ENCODE data around the gene ATG16L1.

ATG16L1 gene

DNA sequence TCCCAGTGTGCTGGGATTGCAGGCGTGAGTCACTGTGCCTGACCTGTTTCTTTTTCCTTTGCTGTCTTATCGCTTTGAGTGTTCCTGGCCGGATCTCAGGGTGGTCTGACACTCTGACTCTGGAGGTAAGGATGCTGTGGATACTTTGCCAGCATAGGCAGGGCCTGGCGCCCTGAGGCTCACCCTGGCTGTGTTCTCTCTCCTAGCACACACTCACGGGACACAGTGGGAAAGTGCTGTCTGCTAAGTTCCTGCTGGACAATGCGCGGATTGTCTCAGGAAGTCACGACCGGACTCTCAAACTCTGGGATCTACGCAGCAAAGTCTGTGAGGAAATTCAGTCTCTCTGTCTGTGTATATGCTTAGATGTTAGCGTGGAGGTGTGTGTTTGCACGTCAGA lies 38.2 kb downstream of the ATG16L1 start:
- Histone ChIP-seq H3K79me2 (ENCODE audit: low read length) (no peaks in the 10 kb centered on the region), H3K9me2 (replicated peaks; ENCODE audit: insufficient read depth, low read length) (no peaks in the 10 kb centered on the region), H3K9me3 (replicated peaks; ENCODE audit: insufficient read depth, low read length) (no peaks in the 10 kb centered on the region), H3K27ac (ENCODE audit: low read length) (no peak overlapping the region), H3K4me3 (ENCODE audit: low read length) (no peak overlapping the region), H3K36me3 (replicated peaks; ENCODE audit: insufficient read depth, low read length) (0 out of 2 replicates have a peak, but pooled peaks cover 3% of the 10 kb centered on the region), H2AFZ (ENCODE audit: low read length) (no peak overlapping the region), H3K4me1 (ENCODE audit: low read length) (no peaks in the 10 kb centered on the region), H3K9ac (ENCODE audit: low read length) (no peak overlapping the region), H4K20me1 (ENCODE audit: insufficient read depth, low read length) (no peaks in the 10 kb centered on the region), H3K4me2 (ENCODE audit: low read depth, low read length) (no peak overlapping the region), H3F3A (ENCODE audit: insufficient read depth, low read length) (no peaks in the 10 kb centered on the region), H3K27me3 (replicated peaks; ENCODE audit: insufficient read depth, low read length) (no peaks in the 10 kb centered on the region)
- TF ChIP-seq, protein P1, sequence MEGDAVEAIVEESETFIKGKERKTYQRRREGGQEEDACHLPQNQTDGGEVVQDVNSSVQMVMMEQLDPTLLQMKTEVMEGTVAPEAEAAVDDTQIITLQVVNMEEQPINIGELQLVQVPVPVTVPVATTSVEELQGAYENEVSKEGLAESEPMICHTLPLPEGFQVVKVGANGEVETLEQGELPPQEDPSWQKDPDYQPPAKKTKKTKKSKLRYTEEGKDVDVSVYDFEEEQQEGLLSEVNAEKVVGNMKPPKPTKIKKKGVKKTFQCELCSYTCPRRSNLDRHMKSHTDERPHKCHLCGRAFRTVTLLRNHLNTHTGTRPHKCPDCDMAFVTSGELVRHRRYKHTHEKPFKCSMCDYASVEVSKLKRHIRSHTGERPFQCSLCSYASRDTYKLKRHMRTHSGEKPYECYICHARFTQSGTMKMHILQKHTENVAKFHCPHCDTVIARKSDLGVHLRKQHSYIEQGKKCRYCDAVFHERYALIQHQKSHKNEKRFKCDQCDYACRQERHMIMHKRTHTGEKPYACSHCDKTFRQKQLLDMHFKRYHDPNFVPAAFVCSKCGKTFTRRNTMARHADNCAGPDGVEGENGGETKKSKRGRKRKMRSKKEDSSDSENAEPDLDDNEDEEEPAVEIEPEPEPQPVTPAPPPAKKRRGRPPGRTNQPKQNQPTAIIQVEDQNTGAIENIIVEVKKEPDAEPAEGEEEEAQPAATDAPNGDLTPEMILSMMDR (IDR thresholded peaks at IDR 0.05; ENCODE audit: low read length) = no peak
- TF ChIP-seq EZH2phosphoT487 (IDR thresholded peaks at IDR 0.05; ENCODE audit: low read length) (no peak), EZH2 (optimal IDR thresholded peaks at IDR 0.05; ENCODE audit: low read depth, low read length) (no peak)
- DNase-seq = no peak

DNA sequence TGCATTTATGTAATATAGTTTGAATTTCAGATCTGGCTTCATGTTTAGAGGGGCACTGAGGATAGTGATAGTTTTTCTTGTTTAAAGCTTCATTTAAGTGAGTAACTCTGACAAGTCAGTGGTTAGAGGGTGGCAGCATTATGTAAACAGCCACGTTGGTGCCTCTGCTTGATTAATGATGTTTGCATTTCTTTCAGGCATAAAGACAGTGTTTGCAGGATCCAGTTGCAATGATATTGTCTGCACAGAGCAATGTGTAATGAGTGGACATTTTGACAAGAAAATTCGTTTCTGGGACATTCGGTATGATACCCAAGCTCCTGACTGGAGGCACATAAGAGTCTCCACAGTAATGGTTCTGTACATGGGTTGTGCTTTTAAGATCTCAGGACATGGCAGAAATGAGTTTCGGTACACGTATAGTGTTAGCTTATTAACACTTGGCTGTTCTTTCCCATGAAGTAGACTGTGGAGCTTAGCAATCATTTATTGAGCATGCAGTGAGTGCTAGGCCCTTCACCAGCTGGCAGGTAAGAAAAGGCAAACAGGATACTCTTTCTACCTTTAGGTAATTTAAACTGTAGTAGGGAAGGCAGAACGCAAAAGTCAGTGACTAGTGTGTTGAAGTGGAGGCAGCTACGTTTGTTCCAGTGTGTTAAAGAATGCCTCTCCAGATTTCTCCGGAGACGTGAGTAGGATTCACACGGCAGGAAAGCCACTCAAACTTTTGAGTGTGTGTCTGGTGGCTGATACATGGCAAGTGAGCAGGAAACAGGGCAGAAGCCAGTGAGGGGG lies 38.8 kb downstream of the ATG16L1 start:
- no peak overlapping the region for H3K4me2 ChIP-seq (ENCODE audit: low read depth, low read length)
- H2AFZ ChIP-seq (ENCODE audit: low read length) = no peak overlapping the region
- no peaks in the 10 kb centered on the region for H3K9me3 ChIP-seq (replicated peaks; ENCODE audit: insufficient read depth, low read length)
- no peaks in the 10 kb centered on the region for H3K4me1 ChIP-seq (ENCODE audit: low read length)
- H3K9me2 ChIP-seq (replicated peaks; ENCODE audit: insufficient read depth, low read length) = no peaks in the 10 kb centered on the region
- no peaks in the 10 kb centered on the region for H4K20me1 ChIP-seq (ENCODE audit: insufficient read depth, low read length)
- H3K4me3 ChIP-seq (ENCODE audit: low read length) = no peak overlapping the region
- H3K9ac ChIP-seq (ENCODE audit: low read length) = no peak overlapping the region
- H3K36me3 ChIP-seq (replicated peaks; ENCODE audit: insufficient read depth, low read length) = 0 out of 2 replicates have a peak, but pooled peaks cover 3% of the 10 kb centered on the region
- H3K27me3 ChIP-seq (replicated peaks; ENCODE audit: insufficient read depth, low read length) = no peaks in the 10 kb centered on the region
- no peaks in the 10 kb centered on the region for H3K79me2 ChIP-seq (ENCODE audit: low read length)
- TF ChIP-seq EZH2 (optimal IDR thresholded peaks at IDR 0.05; ENCODE audit: low read depth, low read length) (no peak), EZH2phosphoT487 (IDR thresholded peaks at IDR 0.05; ENCODE audit: low read length) (no peak)
- TF ChIP-seq, protein P1 (IDR thresholded peaks at IDR 0.05; ENCODE audit: low read length) = no peak
- no peaks in the 10 kb centered on the region for H3F3A ChIP-seq (ENCODE audit: insufficient read depth, low read length)
- DNase-seq = no peak
- no peak overlapping the region for H3K27ac ChIP-seq (ENCODE audit: low read length)

DNA sequence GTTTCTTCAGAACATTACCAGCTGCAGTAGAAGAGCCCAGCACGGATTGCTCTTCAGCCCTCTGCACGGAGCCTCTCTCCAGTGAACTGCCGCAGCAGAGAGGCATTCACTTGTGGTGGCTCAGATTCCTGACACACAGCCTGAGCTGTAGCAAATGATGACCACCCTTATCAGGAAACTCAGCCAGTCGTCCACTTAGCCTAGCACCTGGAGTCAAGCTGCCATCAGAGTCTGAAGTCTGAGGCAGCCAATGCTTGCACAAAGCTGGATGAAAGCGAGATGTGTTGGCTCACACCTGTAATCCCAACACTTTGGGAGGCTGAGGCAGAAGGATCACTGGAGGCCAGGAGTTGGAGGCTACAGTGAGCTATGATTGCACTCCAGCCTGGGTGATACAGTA lies 44.4 kb downstream of the ATG16L1 start:
- Histone ChIP-seq H3K4me2 (ENCODE audit: low read depth, low read length) (no peak overlapping the region), H3F3A (ENCODE audit: insufficient read depth, low read length) (no peaks in the 10 kb centered on the region), H3K79me2 (ENCODE audit: low read length) (no peaks in the 10 kb centered on the region), H3K27me3 (replicated peaks; ENCODE audit: insufficient read depth, low read length) (no peaks in the 10 kb centered on the region), H3K36me3 (replicated peaks; ENCODE audit: insufficient read depth, low read length) (no peaks in the 10 kb centered on the region), H4K20me1 (ENCODE audit: insufficient read depth, low read length) (no peaks in the 10 kb centered on the region), H3K9me3 (replicated peaks; ENCODE audit: insufficient read depth, low read length) (no peaks in the 10 kb centered on the region), H3K4me1 (ENCODE audit: low read length) (no peaks in the 10 kb centered on the region), H3K27ac (ENCODE audit: low read length) (no peak overlapping the region), H3K9me2 (replicated peaks; ENCODE audit: insufficient read depth, low read length) (no peaks in the 10 kb centered on the region), H3K9ac (ENCODE audit: low read length) (no peak overlapping the region), H3K4me3 (ENCODE audit: low read length) (no peak overlapping the region), H2AFZ (ENCODE audit: low read length) (no peak overlapping the region)
- DNase-seq = no peak
- TF ChIP-seq EZH2phosphoT487 (IDR thresholded peaks at IDR 0.05; ENCODE audit: low read length) = no peak
- TF ChIP-seq EZH2 (optimal IDR thresholded peaks at IDR 0.05; ENCODE audit: low read depth, low read length) = no peak
- TF ChIP-seq, protein P1 (IDR thresholded peaks at IDR 0.05; ENCODE audit: low read length) = no peak

Measured in MM.1S (cell line).